Ishikawa (cell line): ENCODE measurements around the gene CADM1.

Experiments
- CEBPB ChIP-seq: IDR thresholded peaks from 2 replicates; pipeline ENCODE4 v1.6.1; 2012
- CREB1 ChIP-seq: IDR thresholded peaks from 2 replicates; pipeline ENCODE4 v1.6.1; 2012; ENCODE audit warnings: low read depth
- EGR1 ChIP-seq: IDR thresholded peaks from 2 replicates; pipeline ENCODE4 v1.6.1; 2012
- EP300 ChIP-seq: IDR thresholded peaks from 2 replicates; pipeline ENCODE4 v1.6.1; 2012; ENCODE audit warnings: borderline replicate concordance
- FOXM1 ChIP-seq: IDR thresholded peaks from 2 replicates; pipeline ENCODE4 v1.6.1; 2012; ENCODE audit warnings: low read depth, borderline replicate concordance
- NFIC ChIP-seq: IDR thresholded peaks from 2 replicates; pipeline ENCODE4 v1.6.1; 2012
- RAD21 ChIP-seq: IDR thresholded peaks from 2 replicates; pipeline ENCODE4 v1.6.1; 2012; ENCODE audit warnings: low read depth
- REST ChIP-seq: IDR thresholded peaks from 2 replicates; pipeline ENCODE4 v1.6.1; 2012; ENCODE audit warnings: low read depth, mild to moderate bottlenecking
- TAF1 ChIP-seq: IDR thresholded peaks from 2 replicates; pipeline ENCODE4 v1.6.1; 2012; ENCODE audit warnings: low read depth, mild to moderate bottlenecking
- TCF12 ChIP-seq: IDR thresholded peaks from 2 replicates; pipeline ENCODE4 v1.6.1; 2012; ENCODE audit warnings: low read depth
- TEAD4 ChIP-seq: IDR thresholded peaks from 2 replicates; pipeline ENCODE4 v1.6.1; 2012
- YY1 ChIP-seq: IDR thresholded peaks from 2 replicates; pipeline ENCODE4 v1.6.1; 2012; ENCODE audit warnings: low read depth
- ZBTB7A ChIP-seq: IDR thresholded peaks from 2 replicates; pipeline ENCODE4 v1.6.1; 2012; ENCODE audit warnings: low read depth
- TF ChIP-seq, protein P1 (sequence below): IDR thresholded peaks from 2 replicates; pipeline ENCODE4 v1.6.1; 2012
- TF ChIP-seq, protein P2 (sequence below): IDR thresholded peaks from 2 replicates; pipeline ENCODE4 v1.6.1; 2012

Gene CADM1

DNA sequence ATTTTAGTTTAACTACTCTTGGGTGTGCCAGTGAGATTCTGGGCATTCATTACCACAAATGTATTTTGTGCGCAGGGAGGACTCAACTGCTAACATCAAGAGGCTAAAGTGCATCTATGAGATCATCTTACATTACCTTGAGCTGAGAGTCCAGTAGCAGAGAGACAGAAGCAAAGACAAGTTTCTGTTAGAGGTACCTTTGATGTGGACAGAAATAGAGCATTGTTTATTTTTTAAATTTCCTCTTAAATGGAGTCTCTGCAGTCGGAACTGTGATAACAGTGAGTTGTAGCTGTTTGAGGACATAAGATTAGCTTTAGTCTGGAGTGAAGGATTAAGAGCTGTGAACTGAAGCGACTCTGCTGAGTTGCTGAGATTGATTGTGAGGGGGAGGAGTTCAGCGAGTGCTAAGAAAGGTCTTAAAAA, 297.0 kb downstream of the CADM1 start:
- TF ChIP-seq NFIC (no peak), EGR1 (no peak), FOXM1 (no peak), YY1 (no peak), CEBPB (no peak), CREB1 (no peak)

- TF ChIP-seq REST: no peak
- no peak for TF ChIP-seq YY1
- no peak for TF ChIP-seq EGR1
- TF ChIP-seq, protein P1, sequence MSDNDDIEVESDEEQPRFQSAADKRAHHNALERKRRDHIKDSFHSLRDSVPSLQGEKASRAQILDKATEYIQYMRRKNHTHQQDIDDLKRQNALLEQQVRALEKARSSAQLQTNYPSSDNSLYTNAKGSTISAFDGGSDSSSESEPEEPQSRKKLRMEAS: no peak
- no peak for TF ChIP-seq TEAD4
These were observed 297.7 kb downstream of the CADM1 start for GRCh38 chr11:115206365-115207022.

- TF ChIP-seq, protein P1: no peak
- no peak for TF ChIP-seq TCF12
- TF ChIP-seq CREB1: no peak
- no peak for TF ChIP-seq REST
- no peak for TF ChIP-seq ZBTB7A
- no peak for TF ChIP-seq CEBPB
- TF ChIP-seq EGR1: no peak
- TF ChIP-seq TEAD4: no peak
- no peak for TF ChIP-seq RAD21
- TF ChIP-seq EP300: no peak
These were observed 301.2 kb downstream of the CADM1 start for GRCh38 chr11:115202900-115203552.

DNA sequence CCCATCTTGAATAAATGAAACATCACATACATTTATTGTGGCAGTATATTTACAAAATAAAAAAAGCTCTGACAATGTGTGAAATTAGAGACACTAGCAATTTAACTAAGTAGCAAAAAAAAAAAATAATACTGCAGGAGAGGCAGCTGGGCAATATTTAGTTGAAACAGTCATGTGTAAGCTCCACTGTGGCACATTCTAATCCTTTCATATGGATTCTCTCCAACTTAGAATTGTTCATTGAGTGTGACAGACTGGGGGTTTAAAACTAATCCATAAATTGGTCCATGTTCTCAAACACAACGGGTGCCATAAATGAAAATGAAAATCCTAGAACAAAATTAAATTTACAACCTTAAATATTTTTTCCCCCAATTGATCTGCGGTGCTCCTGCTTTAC, 302.1 kb downstream of the CADM1 start:
- TF ChIP-seq, protein P2, sequence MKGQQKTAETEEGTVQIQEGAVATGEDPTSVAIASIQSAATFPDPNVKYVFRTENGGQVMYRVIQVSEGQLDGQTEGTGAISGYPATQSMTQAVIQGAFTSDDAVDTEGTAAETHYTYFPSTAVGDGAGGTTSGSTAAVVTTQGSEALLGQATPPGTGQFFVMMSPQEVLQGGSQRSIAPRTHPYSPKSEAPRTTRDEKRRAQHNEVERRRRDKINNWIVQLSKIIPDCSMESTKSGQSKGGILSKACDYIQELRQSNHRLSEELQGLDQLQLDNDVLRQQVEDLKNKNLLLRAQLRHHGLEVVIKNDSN: no peak

GRCh38 chr11:115201111-115201792, 303.0 kb downstream of the CADM1 start:
- TF ChIP-seq ZBTB7A (no peak), TAF1 (no peak), TEAD4 (no peak), CREB1 (no peak), CEBPB (no peak), FOXM1 (no peak), YY1 (no peak)
- TF ChIP-seq, protein P2: no peak
- TF ChIP-seq, protein P1: no peak

- no peak for TF ChIP-seq CREB1
- TF ChIP-seq ZBTB7A: no peak
- TF ChIP-seq NFIC: no peak
- TF ChIP-seq EGR1: no peak
- no peak for TF ChIP-seq CEBPB
- no peak for TF ChIP-seq TAF1
- TF ChIP-seq, protein P2: no peak
- TF ChIP-seq YY1: no peak
- no peak for TF ChIP-seq TCF12
- no peak for TF ChIP-seq FOXM1
- TF ChIP-seq, protein P1: no peak
- no peak for TF ChIP-seq REST
- TF ChIP-seq RAD21: no peak
- TF ChIP-seq EP300: no peak
These were observed 304.6 kb downstream of the CADM1 start for GRCh38 chr11:115199481-115200069.
